Loucy (cell line): ENCODE results near the gene ASCC1.

Experiments used
- EZH2phosphoT487 ChIP-seq: fragments of 200-600 bp; IDR thresholded peaks from 2 replicates; pipeline ENCODE4 v1.6.1; 2018; ENCODE audit warnings: antibody characterized with exemption, mild to moderate bottlenecking, moderate library complexity, borderline replicate concordance
- TF ChIP-seq, protein P1 (sequence below): fragments of 200-600 bp; sonication (generic); conservative IDR thresholded peaks from 2 replicates; pipeline ENCODE4 v1.5.1; 2014; ENCODE audit warnings: mild to moderate bottlenecking, antibody characterized with exemption, low read length

DNA sequence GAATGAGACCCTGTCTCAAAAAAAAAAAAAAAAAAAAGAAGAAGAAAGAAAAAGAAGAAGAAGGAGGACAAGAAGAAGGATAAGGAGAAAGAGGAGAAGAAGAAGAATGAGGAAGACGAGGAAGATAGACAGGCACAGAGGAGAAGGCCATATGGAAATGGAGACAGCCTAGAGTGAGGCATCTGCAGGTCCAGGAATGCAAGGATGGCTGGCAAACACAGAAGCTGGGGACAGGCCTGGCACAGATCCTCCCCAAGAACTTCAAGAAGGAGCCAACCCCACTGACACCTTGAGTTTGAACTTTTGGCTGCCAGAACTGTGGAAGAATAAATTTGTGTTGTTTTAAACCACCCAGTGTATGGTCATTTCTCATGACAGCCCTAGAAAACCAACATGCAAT, 166.6 kb downstream of the ASCC1 start:
- TF ChIP-seq, protein P1, sequence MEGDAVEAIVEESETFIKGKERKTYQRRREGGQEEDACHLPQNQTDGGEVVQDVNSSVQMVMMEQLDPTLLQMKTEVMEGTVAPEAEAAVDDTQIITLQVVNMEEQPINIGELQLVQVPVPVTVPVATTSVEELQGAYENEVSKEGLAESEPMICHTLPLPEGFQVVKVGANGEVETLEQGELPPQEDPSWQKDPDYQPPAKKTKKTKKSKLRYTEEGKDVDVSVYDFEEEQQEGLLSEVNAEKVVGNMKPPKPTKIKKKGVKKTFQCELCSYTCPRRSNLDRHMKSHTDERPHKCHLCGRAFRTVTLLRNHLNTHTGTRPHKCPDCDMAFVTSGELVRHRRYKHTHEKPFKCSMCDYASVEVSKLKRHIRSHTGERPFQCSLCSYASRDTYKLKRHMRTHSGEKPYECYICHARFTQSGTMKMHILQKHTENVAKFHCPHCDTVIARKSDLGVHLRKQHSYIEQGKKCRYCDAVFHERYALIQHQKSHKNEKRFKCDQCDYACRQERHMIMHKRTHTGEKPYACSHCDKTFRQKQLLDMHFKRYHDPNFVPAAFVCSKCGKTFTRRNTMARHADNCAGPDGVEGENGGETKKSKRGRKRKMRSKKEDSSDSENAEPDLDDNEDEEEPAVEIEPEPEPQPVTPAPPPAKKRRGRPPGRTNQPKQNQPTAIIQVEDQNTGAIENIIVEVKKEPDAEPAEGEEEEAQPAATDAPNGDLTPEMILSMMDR = no peak
- no peak for TF ChIP-seq EZH2phosphoT487
